ENCODE measurements around the gene GBX2.

The GBX2 gene

GRCh38 chr2:236117861-236118269 lies 50.3 kb downstream of the GBX2 start:
- DNase-seq (ENCODE audit: low spot score) = no peak

DNA sequence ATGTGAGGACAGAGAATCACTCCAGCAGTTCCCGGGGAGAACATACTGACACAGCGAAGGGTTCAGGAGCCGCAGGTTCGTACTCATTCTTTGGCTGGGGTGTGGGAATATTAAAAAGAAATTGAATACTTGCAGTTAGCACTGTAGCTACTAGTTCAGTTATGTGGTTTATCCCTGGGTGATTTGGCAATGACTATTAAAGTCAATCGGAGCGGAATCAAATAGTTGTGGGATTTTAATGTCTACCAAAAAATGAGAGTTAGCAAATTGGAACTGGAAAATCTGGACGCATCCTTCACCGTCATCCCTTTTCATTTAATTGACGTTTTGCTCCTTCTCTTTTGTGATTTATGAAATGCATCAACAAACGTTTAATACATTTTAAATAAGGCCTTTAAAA lies 50.8 kb downstream of the GBX2 start:
- DNase-seq (ENCODE audit: low spot score) = peak; percentile 13

All from AG08395 (cell line).